ENCODE data around the gene FSTL4.
"Not testable (repeated sequence)": the region's sequence is repeated elsewhere in the genome, so short reads cannot be mapped to it uniquely, and the experiment has no call there.

FSTL4 gene

GRCh38 chr5:133456933-133457402 lies 155.4 kb downstream of the FSTL4 start:
- no peak for DNase-seq (ENCODE audit: low read depth in 2 of 2)

GRCh38 chr5:133455676-133456075 lies 156.7 kb downstream of the FSTL4 start:
- DNase-seq (ENCODE audit: low read depth in 2 of 2): no peak

GRCh38 chr5:133454442-133454841 lies 157.9 kb downstream of the FSTL4 start:
- no peak for DNase-seq (ENCODE audit: low read depth in 2 of 2)

- DNase-seq (ENCODE audit: low read depth in 2 of 2): no peak
Measured at GRCh38 chr5:133453831-133454230, 158.5 kb downstream of the FSTL4 start.

- DNase-seq (ENCODE audit: low read depth in 2 of 2): no peak
Measured at GRCh38 chr5:133453084-133453780, 159.1 kb downstream of the FSTL4 start.

- DNase-seq (ENCODE audit: low read depth in 2 of 2): no peak
Measured at GRCh38 chr5:133451926-133452325, 160.4 kb downstream of the FSTL4 start.

GRCh38 chr5:133450286-133450685 lies 162.1 kb downstream of the FSTL4 start:
- DNase-seq (ENCODE audit: low read depth in 2 of 2): no peak

GRCh38 chr5:133449181-133449580 lies 163.2 kb downstream of the FSTL4 start:
- DNase-seq (ENCODE audit: low read depth in 2 of 2): no peak

- no peak for DNase-seq (ENCODE audit: low read depth in 2 of 2)
Measured at GRCh38 chr5:133446440-133446839, 165.9 kb downstream of the FSTL4 start.

- DNase-seq (ENCODE audit: low read depth in 2 of 2): no peak
Measured at GRCh38 chr5:133445744-133446143, 166.6 kb downstream of the FSTL4 start.

GRCh38 chr5:133445204-133445603 lies 167.1 kb downstream of the FSTL4 start:
- DNase-seq (ENCODE audit: low read depth in 2 of 2): not testable (repeated sequence)

- DNase-seq (ENCODE audit: low read depth in 2 of 2): no peak
Measured at GRCh38 chr5:133444711-133445110, 167.6 kb downstream of the FSTL4 start.

GRCh38 chr5:133441166-133441815 lies 171.1 kb downstream of the FSTL4 start:
- no peak for DNase-seq (ENCODE audit: low read depth in 2 of 2)

- DNase-seq (ENCODE audit: low read depth in 2 of 2): no peak
Measured at GRCh38 chr5:133440467-133441115, 171.8 kb downstream of the FSTL4 start.

GRCh38 chr5:133439859-133440258 lies 172.5 kb downstream of the FSTL4 start:
- DNase-seq (ENCODE audit: low read depth in 2 of 2): no peak

- no peak for DNase-seq (ENCODE audit: low read depth in 2 of 2)
Measured at GRCh38 chr5:133438487-133438886, 173.9 kb downstream of the FSTL4 start.

- no peak for DNase-seq (ENCODE audit: low read depth in 2 of 2)
Measured at GRCh38 chr5:133434336-133434735, 178.0 kb downstream of the FSTL4 start.

- no peak for DNase-seq (ENCODE audit: low read depth in 2 of 2)
Measured at GRCh38 chr5:133433641-133434040, 178.7 kb downstream of the FSTL4 start.

GRCh38 chr5:133432956-133433532 lies 179.3 kb downstream of the FSTL4 start:
- DNase-seq (ENCODE audit: low read depth in 2 of 2): no peak

GRCh38 chr5:133431326-133431865 lies 180.9 kb downstream of the FSTL4 start:
- no peak for DNase-seq (ENCODE audit: low read depth in 2 of 2)

GRCh38 chr5:133430095-133430494 lies 182.2 kb downstream of the FSTL4 start:
- no peak for DNase-seq (ENCODE audit: low read depth in 2 of 2)

GRCh38 chr5:133429046-133429445 lies 183.3 kb downstream of the FSTL4 start:
- no peak for DNase-seq (ENCODE audit: low read depth in 2 of 2)
